ENCODE data around the gene HDAC11.

GRCh38 chr3:13501056-13501455 lies 20.9 kb downstream of the HDAC11 start:
- no peak for TF ChIP-seq CTCF (IDR thresholded peaks at IDR 0.05)
- TF ChIP-seq EP300 (IDR thresholded peaks at IDR 0.05), result no peak
- no peak for TF ChIP-seq POLR2AphosphoS5 (IDR thresholded peaks at IDR 0.05)
- no peak for TF ChIP-seq POLR2A (IDR thresholded peaks at IDR 0.05)

Measured in upper lobe of left lung (tissue), 4 donors.